Measurements from ENCODE around the gene ABCD4.

Gene ABCD4

DNA sequence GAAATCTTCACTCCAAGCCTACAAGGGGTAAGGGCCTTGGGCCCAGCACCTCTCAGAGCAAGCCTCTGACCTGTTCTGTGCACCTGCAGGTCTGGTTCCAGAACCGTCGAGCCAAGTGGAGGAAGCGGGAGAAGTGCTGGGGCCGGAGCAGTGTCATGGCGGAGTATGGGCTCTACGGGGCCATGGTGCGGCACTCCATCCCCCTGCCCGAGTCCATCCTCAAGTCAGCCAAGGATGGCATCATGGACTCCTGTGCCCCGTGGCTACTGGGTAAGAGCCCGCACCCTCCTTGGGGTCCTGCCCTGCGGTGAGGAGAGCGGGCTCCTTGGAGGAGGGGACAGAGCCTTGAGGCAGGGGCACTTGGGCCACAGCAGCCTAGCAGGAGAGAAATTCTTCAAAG, 43.2 kb downstream of the ABCD4 start (continued):
- TF ChIP-seq, protein P1, sequence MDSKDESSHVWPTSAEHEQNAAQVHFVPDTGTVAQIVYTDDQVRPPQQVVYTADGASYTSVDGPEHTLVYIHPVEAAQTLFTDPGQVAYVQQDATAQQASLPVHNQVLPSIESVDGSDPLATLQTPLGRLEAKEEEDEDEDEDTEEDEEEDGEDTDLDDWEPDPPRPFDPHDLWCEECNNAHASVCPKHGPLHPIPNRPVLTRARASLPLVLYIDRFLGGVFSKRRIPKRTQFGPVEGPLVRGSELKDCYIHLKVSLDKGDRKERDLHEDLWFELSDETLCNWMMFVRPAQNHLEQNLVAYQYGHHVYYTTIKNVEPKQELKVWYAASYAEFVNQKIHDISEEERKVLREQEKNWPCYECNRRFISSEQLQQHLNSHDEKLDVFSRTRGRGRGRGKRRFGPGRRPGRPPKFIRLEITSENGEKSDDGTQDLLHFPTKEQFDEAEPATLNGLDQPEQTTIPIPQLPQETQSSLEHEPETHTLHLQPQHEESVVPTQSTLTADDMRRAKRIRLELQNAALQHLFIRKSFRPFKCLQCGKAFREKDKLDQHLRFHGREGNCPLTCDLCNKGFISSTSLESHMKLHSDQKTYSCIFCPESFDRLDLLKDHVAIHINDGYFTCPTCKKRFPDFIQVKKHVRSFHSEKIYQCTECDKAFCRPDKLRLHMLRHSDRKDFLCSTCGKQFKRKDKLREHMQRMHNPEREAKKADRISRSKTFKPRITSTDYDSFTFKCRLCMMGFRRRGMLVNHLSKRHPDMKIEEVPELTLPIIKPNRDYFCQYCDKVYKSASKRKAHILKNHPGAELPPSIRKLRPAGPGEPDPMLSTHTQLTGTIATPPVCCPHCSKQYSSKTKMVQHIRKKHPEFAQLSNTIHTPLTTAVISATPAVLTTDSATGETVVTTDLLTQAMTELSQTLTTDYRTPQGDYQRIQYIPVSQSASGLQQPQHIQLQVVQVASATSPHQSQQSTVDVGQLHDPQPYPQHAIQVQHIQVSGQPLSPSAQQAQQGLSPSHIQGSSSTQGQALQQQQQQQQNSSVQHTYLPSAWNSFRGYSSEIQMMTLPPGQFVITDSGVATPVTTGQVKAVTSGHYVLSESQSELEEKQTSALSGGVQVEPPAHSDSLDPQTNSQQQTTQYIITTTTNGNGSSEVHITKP (tag by site-specific recombination; IDR thresholded peaks at IDR 0.05) = no peak
- TF ChIP-seq, protein P2, sequence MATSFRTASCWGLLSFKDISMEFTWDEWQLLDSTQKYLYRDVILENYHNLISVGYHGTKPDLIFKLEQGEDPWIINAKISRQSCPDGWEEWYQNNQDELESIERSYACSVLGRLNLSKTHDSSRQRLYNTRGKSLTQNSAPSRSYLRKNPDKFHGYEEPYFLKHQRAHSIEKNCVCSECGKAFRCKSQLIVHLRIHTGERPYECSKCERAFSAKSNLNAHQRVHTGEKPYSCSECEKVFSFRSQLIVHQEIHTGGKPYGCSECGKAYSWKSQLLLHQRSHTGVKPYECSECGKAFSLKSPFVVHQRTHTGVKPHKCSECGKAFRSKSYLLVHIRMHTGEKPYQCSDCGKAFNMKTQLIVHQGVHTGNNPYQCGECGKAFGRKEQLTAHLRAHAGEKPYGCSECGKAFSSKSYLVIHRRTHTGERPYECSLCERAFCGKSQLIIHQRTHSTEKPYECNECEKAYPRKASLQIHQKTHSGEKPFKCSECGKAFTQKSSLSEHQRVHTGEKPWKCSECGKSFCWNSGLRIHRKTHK (tag by site-specific recombination; IDR thresholded peaks at IDR 0.05) = no peak

DNA sequence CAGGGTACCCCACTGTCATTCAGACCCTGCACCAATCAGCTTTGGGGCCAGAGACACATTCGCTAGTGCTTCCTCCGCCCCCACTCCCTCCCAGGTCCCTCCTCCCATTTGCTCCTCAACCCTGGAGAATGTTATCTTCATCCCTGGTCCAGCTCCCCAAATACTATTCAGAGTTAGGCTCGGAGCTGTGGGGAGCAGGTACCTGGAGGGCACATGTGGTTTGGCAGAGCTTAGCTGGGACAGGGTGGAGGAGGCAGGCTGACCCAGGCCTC, 44.0 kb downstream of the ABCD4 start:
- ChIA-PET POLR2A (no interaction called here), CTCF (interaction anchor here (0.7 to 2.5 kb wide), 7 partner anchors 11 to 146 kb away, joined by 3 to 20 read pairs (median 6); no protein-coding TSS in a partner anchor)
- no peak overlapping the region for H3K4me3 ChIP-seq (ENCODE audit: low read depth, low read length)
- no peak overlapping the region for H3K27ac ChIP-seq (ENCODE audit: extremely low read depth, low read depth, low read length)
- no peaks in the 10 kb centered on the region; the same call in 1 of the 2 replicates for H3K4me1 ChIP-seq (ENCODE audit: control insufficient read depth, insufficient read depth, low read length)
- TF ChIP-seq SALL2 (tag by site-specific recombination; IDR thresholded peaks at IDR 0.05; ENCODE audit: borderline replicate concordance) = no peak
- TF ChIP-seq ZNF37A (tag by site-specific recombination; IDR thresholded peaks at IDR 0.05) = no peak
- TF ChIP-seq ZNF274 (IDR thresholded peaks at IDR 0.05; ENCODE audit: low read length) = no peak
- no peak for TF ChIP-seq ZNF274 (tag by site-specific recombination; IDR thresholded peaks at IDR 0.05; ENCODE audit: borderline replicate concordance)
- no peak for TF ChIP-seq ZNF350 (tag by site-specific recombination; IDR thresholded peaks at IDR 0.05)
- no peak for TF ChIP-seq ZNF394 (tag by site-specific recombination; IDR thresholded peaks at IDR 0.05; ENCODE audit: borderline replicate concordance)
- no peak for TF ChIP-seq ZNF140 (tag by site-specific recombination; IDR thresholded peaks at IDR 0.05)
- no peak for TF ChIP-seq TRIM28 (IDR thresholded peaks at IDR 0.05; ENCODE audit: borderline replicate concordance, low read length)
- TF ChIP-seq, protein P3, sequence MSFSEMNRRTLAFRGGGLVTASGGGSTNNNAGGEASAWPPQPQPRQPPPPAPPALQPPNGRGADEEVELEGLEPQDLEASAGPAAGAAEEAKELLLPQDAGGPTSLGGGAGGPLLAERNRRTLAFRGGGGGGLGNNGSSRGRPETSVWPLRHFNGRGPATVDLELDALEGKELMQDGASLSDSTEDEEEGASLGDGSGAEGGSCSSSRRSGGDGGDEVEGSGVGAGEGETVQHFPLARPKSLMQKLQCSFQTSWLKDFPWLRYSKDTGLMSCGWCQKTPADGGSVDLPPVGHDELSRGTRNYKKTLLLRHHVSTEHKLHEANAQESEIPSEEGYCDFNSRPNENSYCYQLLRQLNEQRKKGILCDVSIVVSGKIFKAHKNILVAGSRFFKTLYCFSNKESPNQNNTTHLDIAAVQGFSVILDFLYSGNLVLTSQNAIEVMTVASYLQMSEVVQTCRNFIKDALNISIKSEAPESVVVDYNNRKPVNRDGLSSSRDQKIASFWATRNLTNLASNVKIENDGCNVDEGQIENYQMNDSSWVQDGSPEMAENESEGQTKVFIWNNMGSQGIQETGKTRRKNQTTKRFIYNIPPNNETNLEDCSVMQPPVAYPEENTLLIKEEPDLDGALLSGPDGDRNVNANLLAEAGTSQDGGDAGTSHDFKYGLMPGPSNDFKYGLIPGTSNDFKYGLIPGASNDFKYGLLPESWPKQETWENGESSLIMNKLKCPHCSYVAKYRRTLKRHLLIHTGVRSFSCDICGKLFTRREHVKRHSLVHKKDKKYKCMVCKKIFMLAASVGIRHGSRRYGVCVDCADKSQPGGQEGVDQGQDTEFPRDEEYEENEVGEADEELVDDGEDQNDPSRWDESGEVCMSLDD (tag by site-specific recombination; IDR thresholded peaks at IDR 0.05) = no peak
- no peak for TF ChIP-seq WT1 (tag by site-specific recombination; IDR thresholded peaks at IDR 0.05)
- no peak for TF ChIP-seq ZNF175 (tag by site-specific recombination; IDR thresholded peaks at IDR 0.05)
- no peak for TF ChIP-seq ZNF626 (tag by site-specific recombination; IDR thresholded peaks at IDR 0.05)
- TF ChIP-seq ZNF311 (tag by site-specific recombination; IDR thresholded peaks at IDR 0.05; ENCODE audit: borderline replicate concordance) = no peak
- TF ChIP-seq, protein P4, sequence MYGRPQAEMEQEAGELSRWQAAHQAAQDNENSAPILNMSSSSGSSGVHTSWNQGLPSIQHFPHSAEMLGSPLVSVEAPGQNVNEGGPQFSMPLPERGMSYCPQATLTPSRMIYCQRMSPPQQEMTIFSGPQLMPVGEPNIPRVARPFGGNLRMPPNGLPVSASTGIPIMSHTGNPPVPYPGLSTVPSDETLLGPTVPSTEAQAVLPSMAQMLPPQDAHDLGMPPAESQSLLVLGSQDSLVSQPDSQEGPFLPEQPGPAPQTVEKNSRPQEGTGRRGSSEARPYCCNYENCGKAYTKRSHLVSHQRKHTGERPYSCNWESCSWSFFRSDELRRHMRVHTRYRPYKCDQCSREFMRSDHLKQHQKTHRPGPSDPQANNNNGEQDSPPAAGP (tag by site-specific recombination; IDR thresholded peaks at IDR 0.05) = no peak
- TF ChIP-seq ZNF670 (tag by site-specific recombination; IDR thresholded peaks at IDR 0.05; ENCODE audit: low read depth) = no peak
- TF ChIP-seq ZNF561 (tag by site-specific recombination; IDR thresholded peaks at IDR 0.05; ENCODE audit: borderline replicate concordance) = no peak
- TF ChIP-seq ZNF791 (tag by site-specific recombination; IDR thresholded peaks at IDR 0.05) = no peak
- TF ChIP-seq ZFP69B (tag by site-specific recombination; IDR thresholded peaks at IDR 0.05) = no peak
- H3K9me3 ChIP-seq (ENCODE audit: control insufficient read depth, insufficient read depth, low read depth, low read length) = no peaks in the 10 kb centered on the region
- no peaks in the 10 kb centered on the region for H3K36me3 ChIP-seq (ENCODE audit: control insufficient read depth in 2 of 2, insufficient read depth in 1 of 2, low read length in 2 of 2)

Measured in HEK293 (cell line).